Sigmoid colon (tissue), 7 donors: Measurements from ENCODE around the gene GSDMA. TPM values are rescaled to one million over a fixed set of nuclear protein-coding genes. Genes with fewer than 3 reads are reported as not detected.

Experiments used
- DNase-seq: peaks from one replicate; pipeline ENCODE4 v3.0.0-alpha.2; 2019
- H3K27ac ChIP-seq, 4 donors: fragments of 200-600 bp; sonication (generic); one replicate each; pipeline ENCODE4 v1.5.1; 2016 to 2019; ENCODE audit warnings: mild to moderate bottlenecking in 1 of 4
- H3K27me3 ChIP-seq, 3 donors: fragments of 200-600 bp; sonication (generic); one replicate each; pipeline ENCODE4 v1.5.1; 2019; ENCODE audit warnings: mild to moderate bottlenecking in 1 of 3
- H3K36me3 ChIP-seq, 4 donors: fragments of 200-600 bp; sonication (generic); one replicate each; pipeline ENCODE4 v1.5.1; 2016 to 2019
- H3K4me1 ChIP-seq, 4 donors: fragments of 200-600 bp; sonication (generic); one replicate each; pipeline ENCODE4 v1.5.1; 2017 to 2019
- H3K4me3 ChIP-seq, 4 donors: fragments of 200-600 bp; sonication (generic); one replicate each; pipeline ENCODE4 v1.5.1; 2017 to 2019; ENCODE audit warnings: mild to moderate bottlenecking in 2 of 4, moderate library complexity in 1 of 4
- H3K9me3 ChIP-seq, 4 donors: fragments of 200-600 bp in 3 of 4; sonication (generic) in 3 of 4; one replicate each; pipeline versions ENCODE4 v1.5.1 to v1.6.1; 2013 to 2019
- EP300 ChIP-seq, 4 donors: sonication (generic); formaldehyde crosslinking; IDR thresholded peaks; one replicate each; pipeline ENCODE4 v1.6.1; 2017; ENCODE audit warnings: antibody characterized with exemption in 4 of 4
- POLR2A ChIP-seq, 2 donors: fragments of 450-650 bp; IDR thresholded peaks; one replicate each; pipeline ENCODE4 v1.6.1; 2016; ENCODE audit warnings: antibody characterized with exemption in 2 of 2, mild to moderate bottlenecking in 2 of 2, moderate library complexity in 2 of 2
- POLR2AphosphoS5 ChIP-seq, 4 donors: sonication (generic); formaldehyde crosslinking; IDR thresholded peaks; one replicate each; pipeline ENCODE4 v1.6.1; 2017; ENCODE audit warnings: antibody characterized with exemption in 4 of 4
- WGBS, 2 donors: extraction: QIAGEN DNeasy Blood & Tissue Kit; methylation state at CpG; one replicate each; pipeline ENCODE4 v1.1.7; 2013; 5-methylcytosine and 5-hydroxymethylcytosine counted together
- intact Hi-C: fragments of 100-400 bp; cut with DNase I; formaldehyde crosslinking; loops from one replicate; pipeline ENCODE4 v1.15.1; 2023
- polyA plus RNA-seq, 3 donors: library from polyadenylated mRNA; stranded (reverse); fragments of 200-250 nt; gene quantifications; one replicate each; pipeline ENCODE4 v1.2.3, GENCODE V29; 2013
- total RNA-seq, 4 donors: library from RNA; depleted of rRNA; stranded (reverse); fragments of >200 nt; gene quantifications; one replicate each; pipeline ENCODE4 v1.1.0, GENCODE V29; 2016
- TF ChIP-seq, protein P1 (sequence below), 4 experiments: fragments of 450-650 bp in 3 of 4; fragments of 200-600 bp in 1 of 4; IDR thresholded peaks; one replicate each; pipeline ENCODE4 v1.5.1; 2016 to 2019; ENCODE audit warnings: antibody characterized with exemption in 4 of 4, mild to moderate bottlenecking in 3 of 4, moderate library complexity in 2 of 4
- donor health status: healthy with polysubstance abuse.
- donor health status: Bipolar disorder and iron deficiency.
- donor health status: healthy.

The GSDMA gene
- total and polyA plus RNA-seq, 7 donors: 0.29 to 1.3 (median 0.60) TPM; not detected in 4

DNA sequence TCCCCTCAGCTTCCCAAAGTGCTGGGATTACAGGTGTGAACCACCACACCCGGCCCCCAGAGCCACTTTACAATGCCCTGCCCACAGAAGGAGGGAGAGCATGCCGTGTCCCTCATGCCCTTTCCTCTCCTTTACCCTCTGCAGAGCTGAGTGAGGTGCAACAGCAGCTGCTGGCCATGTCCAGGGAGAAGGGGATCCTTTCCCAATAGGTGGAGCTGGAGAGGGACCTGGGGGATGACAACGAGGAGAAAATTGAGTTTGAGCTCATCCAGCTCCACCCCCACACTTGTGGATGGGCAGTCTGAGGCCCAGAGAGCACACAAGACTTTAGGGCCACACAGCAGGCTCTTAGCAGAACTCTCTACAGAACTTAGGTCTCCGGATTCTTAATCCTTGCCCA, 7.9 kb upstream of the GSDMA start:
- intact Hi-C loops: no loop called here
- no peaks in the 10 kb centered on the region for H3K9me3 ChIP-seq
- DNase-seq: no peak
- 40 to 64% methylated on average over 4 of the region's 4 CpGs for WGBS, 2 donors
- no peak overlapping the region for H3K27ac ChIP-seq
- no peaks in the 10 kb centered on the region for H3K27me3 ChIP-seq
- no peaks in the 10 kb centered on the region for H3K36me3 ChIP-seq
- peaks cover 0 to 17% (median 12%) of the 10 kb centered on the region in 4 donors for H3K4me1 ChIP-seq
- H3K4me3 ChIP-seq: no peak overlapping the region
- TF ChIP-seq EP300 (IDR thresholded peaks at IDR 0.05) (no peak), POLR2A (IDR thresholded peaks at IDR 0.05) (no peak), POLR2AphosphoS5 (IDR thresholded peaks at IDR 0.05) (no peak)
- TF ChIP-seq, protein P1, sequence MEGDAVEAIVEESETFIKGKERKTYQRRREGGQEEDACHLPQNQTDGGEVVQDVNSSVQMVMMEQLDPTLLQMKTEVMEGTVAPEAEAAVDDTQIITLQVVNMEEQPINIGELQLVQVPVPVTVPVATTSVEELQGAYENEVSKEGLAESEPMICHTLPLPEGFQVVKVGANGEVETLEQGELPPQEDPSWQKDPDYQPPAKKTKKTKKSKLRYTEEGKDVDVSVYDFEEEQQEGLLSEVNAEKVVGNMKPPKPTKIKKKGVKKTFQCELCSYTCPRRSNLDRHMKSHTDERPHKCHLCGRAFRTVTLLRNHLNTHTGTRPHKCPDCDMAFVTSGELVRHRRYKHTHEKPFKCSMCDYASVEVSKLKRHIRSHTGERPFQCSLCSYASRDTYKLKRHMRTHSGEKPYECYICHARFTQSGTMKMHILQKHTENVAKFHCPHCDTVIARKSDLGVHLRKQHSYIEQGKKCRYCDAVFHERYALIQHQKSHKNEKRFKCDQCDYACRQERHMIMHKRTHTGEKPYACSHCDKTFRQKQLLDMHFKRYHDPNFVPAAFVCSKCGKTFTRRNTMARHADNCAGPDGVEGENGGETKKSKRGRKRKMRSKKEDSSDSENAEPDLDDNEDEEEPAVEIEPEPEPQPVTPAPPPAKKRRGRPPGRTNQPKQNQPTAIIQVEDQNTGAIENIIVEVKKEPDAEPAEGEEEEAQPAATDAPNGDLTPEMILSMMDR (IDR thresholded peaks at IDR 0.05): no peak

DNA sequence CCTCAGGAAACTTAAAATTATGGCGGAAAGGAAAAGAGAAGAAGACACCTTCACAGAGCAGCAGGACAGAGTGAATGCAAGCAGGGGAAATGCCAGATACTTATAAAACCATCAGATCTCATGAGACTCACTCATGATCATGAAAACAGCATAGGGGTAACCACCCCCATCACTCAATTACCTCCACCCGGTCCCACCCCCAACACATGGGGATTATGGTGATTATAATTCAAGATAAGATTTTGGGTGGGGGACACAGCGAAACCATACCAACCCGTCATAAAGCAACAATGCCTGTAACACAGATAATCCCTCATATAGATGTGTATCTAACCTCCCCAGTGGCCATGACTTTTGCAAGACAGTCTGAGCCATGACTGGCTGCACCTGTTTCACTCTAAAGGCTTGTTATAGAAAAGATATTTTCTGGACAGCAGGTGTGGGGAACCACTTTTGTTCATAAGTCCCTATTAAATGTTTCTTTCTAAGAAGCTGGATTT, 7.0 kb upstream of the GSDMA start:
- Histone ChIP-seq H3K27ac (no peak overlapping the region), H3K27me3 (no peaks in the 10 kb centered on the region), H3K4me1 (peaks cover 0 to 17% (median 12%) of the 10 kb centered on the region in 4 donors), H3K36me3 (no peaks in the 10 kb centered on the region), H3K9me3 (no peaks in the 10 kb centered on the region), H3K4me3 (no peak overlapping the region)
- WGBS, 2 donors: 61 to 72% methylated on average over 4 of the region's 4 CpGs
- no peak for DNase-seq
- no peak for TF ChIP-seq EP300 (IDR thresholded peaks at IDR 0.05)
- no peak for TF ChIP-seq POLR2AphosphoS5 (IDR thresholded peaks at IDR 0.05)
- TF ChIP-seq, protein P1 (IDR thresholded peaks at IDR 0.05): no peak
- no peak for TF ChIP-seq POLR2A (IDR thresholded peaks at IDR 0.05)
- intact Hi-C loops: no loop called here

DNA sequence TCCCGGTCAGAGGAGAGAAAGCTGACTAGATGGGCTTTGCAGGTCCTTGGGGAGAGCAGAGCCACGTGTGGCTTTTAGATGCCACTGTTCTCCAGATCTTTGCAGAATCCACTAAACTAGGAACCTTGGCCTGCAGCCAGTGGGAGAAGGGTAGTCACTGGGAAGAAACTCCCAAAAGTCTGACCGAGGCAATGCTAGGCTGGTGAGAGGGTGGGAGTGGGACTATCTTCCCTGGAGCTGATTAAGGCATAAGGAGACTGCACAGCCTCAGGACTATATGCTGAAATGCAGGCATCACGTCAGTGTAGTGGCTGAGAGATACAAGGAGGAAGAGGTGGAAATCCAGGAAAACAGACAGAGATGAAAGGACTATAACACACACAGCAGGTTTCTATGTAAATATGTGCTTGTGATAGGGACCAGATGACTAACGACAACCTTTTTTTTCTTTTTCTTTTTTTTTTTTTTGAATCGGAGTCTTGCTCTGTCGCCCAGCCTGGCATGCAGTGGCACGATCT, 2.2 kb upstream of the GSDMA start:
- intact Hi-C loops: no loop called here

DNA sequence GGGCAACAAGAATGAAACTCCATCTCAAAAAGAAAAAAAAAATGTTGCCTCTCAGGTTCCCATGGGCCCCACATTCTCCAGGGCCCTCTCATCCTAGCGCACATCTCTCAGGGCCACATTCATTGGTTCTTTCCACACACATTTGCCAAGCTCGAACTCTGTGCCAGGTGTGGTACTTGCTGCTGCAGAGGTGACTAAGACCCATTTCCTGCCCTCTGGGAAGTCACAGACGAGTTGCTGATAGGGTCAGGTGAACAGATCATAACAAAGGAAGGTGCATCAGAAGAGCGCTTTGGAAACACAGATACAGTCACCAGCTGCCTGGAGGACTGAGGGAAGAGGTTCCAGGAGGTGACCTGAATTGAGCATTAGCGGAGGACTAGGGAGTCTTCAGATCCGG, 1.0 kb downstream of the GSDMA start:
- Histone ChIP-seq H3K9me3 (no peaks in the 10 kb centered on the region), H3K27ac (no peak overlapping the region), H3K4me1 (peaks cover 0 to 4% (median 0%) of the 10 kb centered on the region in 4 donors), H3K27me3 (no peaks in the 10 kb centered on the region), H3K4me3 (no peak overlapping the region), H3K36me3 (no peaks in the 10 kb centered on the region)
- WGBS, 2 donors: 59 to 71% methylated on average over 6 of the region's 6 CpGs
- no peak for DNase-seq
- intact Hi-C loops: no loop called here
- TF ChIP-seq, protein P1 (IDR thresholded peaks at IDR 0.05): no peak
- no peak for TF ChIP-seq POLR2A (IDR thresholded peaks at IDR 0.05)
- TF ChIP-seq POLR2AphosphoS5 (IDR thresholded peaks at IDR 0.05): no peak
- TF ChIP-seq EP300 (IDR thresholded peaks at IDR 0.05): no peak

More for the DNA sequence above, 2.2 kb upstream of the GSDMA start:
- DNase-seq: no peak
- H3K27me3 ChIP-seq: no peaks in the 10 kb centered on the region
- no peak overlapping the region for H3K4me3 ChIP-seq
- TF ChIP-seq EP300 (IDR thresholded peaks at IDR 0.05): no peak
- no peak for TF ChIP-seq POLR2A (IDR thresholded peaks at IDR 0.05)
- TF ChIP-seq, protein P1 (IDR thresholded peaks at IDR 0.05): no peak
- no peak for TF ChIP-seq POLR2AphosphoS5 (IDR thresholded peaks at IDR 0.05)
- no peaks in the 10 kb centered on the region for H3K36me3 ChIP-seq
- WGBS, 2 donors: 22 to 67% methylated on average over 8 of the region's 8 CpGs
- no peak overlapping the region for H3K27ac ChIP-seq
- peaks cover 0 to 4% (median 0%) of the 10 kb centered on the region in 4 donors for H3K4me1 ChIP-seq
- H3K9me3 ChIP-seq: no peaks in the 10 kb centered on the region
